A549 treated with GW870086 at 1 μM for 4 hours (cell line): ENCODE measurements around the gene CT45A9. TPM values are rescaled to one million over a fixed set of nuclear protein-coding genes. Genes with fewer than 3 reads are reported as not detected.

Source experiments
- total RNA-seq: library from RNA; stranded (reverse); fragments of 200-300 nt; extraction: Qiagen RNA extraction; gene quantifications from 5 replicates; pipeline ENCODE4 v1.2.3, GENCODE V29; 2022; ENCODE audit warnings: low read depth

The CT45A9 gene, protein sequence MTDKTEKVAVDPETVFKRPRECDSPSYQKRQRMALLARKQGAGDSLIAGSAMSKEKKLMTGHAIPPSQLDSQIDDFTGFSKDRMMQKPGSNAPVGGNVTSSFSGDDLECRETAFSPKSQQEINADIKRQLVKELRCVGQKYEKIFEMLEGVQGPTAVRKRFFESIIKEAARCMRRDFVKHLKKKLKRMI
- total RNA-seq: not detected in 5 replicates

DNA sequence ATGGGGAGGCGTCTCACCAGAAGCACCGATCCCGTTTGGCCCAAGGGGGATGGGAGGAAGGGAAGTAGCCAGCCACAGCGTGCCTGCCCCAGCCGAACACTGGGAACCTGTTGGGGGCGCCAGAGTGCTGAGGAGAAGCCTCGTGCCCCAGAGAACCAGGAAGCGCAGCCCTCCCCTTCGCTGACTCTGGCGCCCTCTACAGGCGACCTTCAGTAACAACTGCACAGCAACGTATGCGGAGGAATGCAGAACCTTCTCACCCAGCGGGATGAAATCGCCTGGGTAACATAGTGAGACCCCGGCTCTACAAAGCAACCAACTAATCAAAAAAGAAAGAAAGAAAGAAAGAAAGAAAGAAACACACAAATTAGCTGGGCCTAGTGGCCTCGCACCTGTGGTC is at the start of gene CT45A9:
Gene CT45A9, minus strand, starts transcription at position 101 of the 400 bp plus-strand sequence. CDS start 3,751 bp downstream, outside the sequence.

DNA sequence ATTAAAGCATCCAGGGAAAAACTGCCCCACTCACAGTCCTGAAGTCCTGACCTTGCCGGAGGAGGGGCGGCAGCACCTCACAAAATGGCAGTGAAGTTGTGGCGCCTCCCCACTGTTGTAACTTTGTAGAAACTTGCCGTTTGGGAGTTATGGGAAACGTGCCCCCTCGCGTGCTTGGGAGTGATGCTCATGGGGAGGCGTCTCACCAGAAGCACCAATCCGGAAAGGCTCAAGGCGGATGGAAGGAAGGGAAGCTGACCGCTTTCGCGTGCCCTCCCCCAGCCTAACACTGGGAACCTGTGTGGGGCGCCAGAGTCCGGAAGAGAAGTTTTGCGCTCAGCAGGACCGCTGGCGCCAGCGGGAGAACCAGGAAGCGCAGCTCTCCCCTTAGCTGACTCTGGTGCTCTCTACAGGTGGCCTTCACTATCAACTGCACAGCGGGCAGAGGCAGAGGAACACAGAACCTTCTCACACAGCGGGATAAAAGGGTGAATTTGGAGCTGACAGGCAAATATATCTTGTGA is 21.7 kb upstream of the CT45A9 start, which contains the start of the genes CT45A10 and SAGE1:
Gene CT45A10, minus strand, starts transcription at position 151 of the 524 bp plus-strand sequence. CDS start 8,100 bp downstream, outside the sequence.
Gene SAGE1, plus strand, starts transcription at position 423 of the 524 bp plus-strand sequence. CDS start 2,527 bp downstream, outside the sequence.

DNA sequence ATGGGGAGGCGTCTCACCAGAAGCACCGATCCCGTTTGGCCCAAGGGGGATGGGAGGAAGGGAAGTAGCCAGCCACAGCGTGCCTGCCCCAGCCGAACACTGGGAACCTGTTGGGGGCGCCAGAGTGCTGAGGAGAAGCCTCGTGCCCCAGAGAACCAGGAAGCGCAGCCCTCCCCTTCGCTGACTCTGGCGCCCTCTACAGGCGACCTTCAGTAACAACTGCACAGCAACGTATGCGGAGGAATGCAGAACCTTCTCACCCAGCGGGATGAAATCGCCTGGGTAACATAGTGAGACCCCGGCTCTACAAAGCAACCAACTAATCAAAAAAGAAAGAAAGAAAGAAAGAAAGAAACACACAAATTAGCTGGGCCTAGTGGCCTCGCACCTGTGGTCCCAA is 17.2 kb downstream of the CT45A9 start, which contains the start of gene CT45A8:
Gene CT45A8, minus strand, starts transcription at position 101 of the 400 bp plus-strand sequence. CDS start 3,755 bp downstream, outside the sequence.

DNA sequence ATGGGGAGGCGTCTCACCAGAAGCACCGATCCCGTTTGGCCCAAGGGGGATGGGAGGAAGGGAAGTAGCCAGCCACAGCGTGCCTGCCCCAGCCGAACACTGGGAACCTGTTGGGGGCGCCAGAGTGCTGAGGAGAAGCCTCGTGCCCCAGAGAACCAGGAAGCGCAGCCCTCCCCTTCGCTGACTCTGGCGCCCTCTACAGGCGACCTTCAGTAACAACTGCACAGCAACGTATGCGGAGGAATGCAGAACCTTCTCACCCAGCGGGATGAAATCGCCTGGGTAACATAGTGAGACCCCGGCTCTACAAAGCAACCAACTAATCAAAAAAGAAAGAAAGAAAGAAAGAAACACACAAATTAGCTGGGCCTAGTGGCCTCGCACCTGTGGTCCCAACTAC is 34.4 kb downstream of the CT45A9 start, which contains the start of gene CT45A7:
Gene CT45A7, minus strand, starts transcription at position 101 of the 400 bp plus-strand sequence. CDS start 3,747 bp downstream, outside the sequence.

DNA sequence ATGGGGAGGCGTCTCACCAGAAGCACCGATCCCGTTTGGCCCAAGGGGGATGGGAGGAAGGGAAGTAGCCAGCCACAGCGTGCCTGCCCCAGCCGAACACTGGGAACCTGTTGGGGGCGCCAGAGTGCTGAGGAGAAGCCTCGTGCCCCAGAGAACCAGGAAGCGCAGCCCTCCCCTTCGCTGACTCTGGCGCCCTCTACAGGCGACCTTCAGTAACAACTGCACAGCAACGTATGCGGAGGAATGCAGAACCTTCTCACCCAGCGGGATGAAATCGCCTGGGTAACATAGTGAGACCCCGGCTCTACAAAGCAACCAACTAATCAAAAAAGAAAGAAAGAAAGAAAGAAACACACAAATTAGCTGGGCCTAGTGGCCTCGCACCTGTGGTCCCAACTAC is 51.7 kb downstream of the CT45A9 start, which contains the start of gene CT45A2:
Gene CT45A2, minus strand, starts transcription at position 101 of the 400 bp plus-strand sequence. CDS start 3,747 bp downstream, outside the sequence.

Other genes with a start within 250 kb of the CT45A9 start
- not detected in 5 replicates for gene CT45A1, start 158.2 kb downstream of the CT45A9 start, total RNA-seq
- 0.23 to 0.31 TPM (median 0.27 TPM) in 3 of 5 replicates, not detected in the others for gene CT45A3, start 103.6 kb downstream of the CT45A9 start, total RNA-seq
- gene CT45A5, start 86.3 kb downstream of the CT45A9 start, total RNA-seq: not detected in 5 replicates
- not detected in 5 replicates for gene CT45A6, start 69.0 kb downstream of the CT45A9 start, total RNA-seq
- gene CT45A2, start 51.8 kb downstream of the CT45A9 start, total RNA-seq: not detected in 5 replicates
- gene CT45A7, start 34.5 kb downstream of the CT45A9 start, total RNA-seq: not detected in 5 replicates
- gene CT45A8, start 17.3 kb downstream of the CT45A9 start, total RNA-seq: not detected in 5 replicates
- 0.41 to 1.1 TPM in 2 of 5 replicates, not detected in the others for gene CT45A10, start 21.6 kb upstream of the CT45A9 start, total RNA-seq
- gene SAGE1, start 21.9 kb upstream of the CT45A9 start, total RNA-seq: 0.06 to 0.07 TPM (median 0.06 TPM) in 3 of 5 replicates, not detected in the others
- gene MMGT1, start 102.2 kb upstream of the CT45A9 start, total RNA-seq: 15.2 to 20.8 TPM (median 18.8 TPM) in 5 replicates
- gene SLC9A6, start 113.6 kb upstream of the CT45A9 start, total RNA-seq: 8.5 to 10.8 TPM (median 9.2 TPM) in 5 replicates